ENCODE results near the gene MLLT6.

The MLLT6 gene

GRCh38 chr17:38745545-38745944, 40.5 kb downstream of the MLLT6 start:
- DNase-seq = no peak

- no peak for DNase-seq
Measured at GRCh38 chr17:38746004-38746848, 41.2 kb downstream of the MLLT6 start.

- no peak for DNase-seq
Measured at GRCh38 chr17:38746849-38747462, 41.9 kb downstream of the MLLT6 start.

- peak in 1 of 2 experiments; percentile 21 for DNase-seq
Measured at GRCh38 chr17:38747463-38748148, 42.5 kb downstream of the MLLT6 start.

GRCh38 chr17:38748149-38748891, 43.2 kb downstream of the MLLT6 start, which contains the start of gene PCGF2:
Gene PCGF2 (minus strand): TSS chr17:38748336. CDS start chr17:38740402, 7,934 bp downstream.
- DNase-seq = peak; percentile 57 to 84

DNA sequence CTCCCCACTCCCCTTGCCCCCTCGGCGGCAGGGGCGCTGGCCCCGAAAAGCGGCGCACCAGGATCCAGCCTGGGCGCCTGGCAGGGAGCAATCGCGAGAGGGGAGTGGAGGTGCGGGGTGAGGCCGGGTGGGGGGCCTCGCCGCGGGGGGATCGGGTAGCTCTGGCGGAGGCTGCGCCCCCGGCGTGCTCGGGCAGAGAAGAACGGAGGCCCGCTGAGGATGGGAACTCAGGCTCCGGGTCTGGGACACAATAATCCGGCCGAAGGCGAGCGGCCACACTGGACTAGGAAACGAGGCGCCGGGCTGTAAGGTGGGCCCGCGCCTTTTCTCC, 43.8 kb downstream of the MLLT6 start:
- no peak for DNase-seq

- peak; percentile 79 to 87 for DNase-seq
Measured at GRCh38 chr17:38749223-38750043, 44.4 kb downstream of the MLLT6 start.

- no peak for DNase-seq
Measured at GRCh38 chr17:38750044-38750311, 44.9 kb downstream of the MLLT6 start.

DNA sequence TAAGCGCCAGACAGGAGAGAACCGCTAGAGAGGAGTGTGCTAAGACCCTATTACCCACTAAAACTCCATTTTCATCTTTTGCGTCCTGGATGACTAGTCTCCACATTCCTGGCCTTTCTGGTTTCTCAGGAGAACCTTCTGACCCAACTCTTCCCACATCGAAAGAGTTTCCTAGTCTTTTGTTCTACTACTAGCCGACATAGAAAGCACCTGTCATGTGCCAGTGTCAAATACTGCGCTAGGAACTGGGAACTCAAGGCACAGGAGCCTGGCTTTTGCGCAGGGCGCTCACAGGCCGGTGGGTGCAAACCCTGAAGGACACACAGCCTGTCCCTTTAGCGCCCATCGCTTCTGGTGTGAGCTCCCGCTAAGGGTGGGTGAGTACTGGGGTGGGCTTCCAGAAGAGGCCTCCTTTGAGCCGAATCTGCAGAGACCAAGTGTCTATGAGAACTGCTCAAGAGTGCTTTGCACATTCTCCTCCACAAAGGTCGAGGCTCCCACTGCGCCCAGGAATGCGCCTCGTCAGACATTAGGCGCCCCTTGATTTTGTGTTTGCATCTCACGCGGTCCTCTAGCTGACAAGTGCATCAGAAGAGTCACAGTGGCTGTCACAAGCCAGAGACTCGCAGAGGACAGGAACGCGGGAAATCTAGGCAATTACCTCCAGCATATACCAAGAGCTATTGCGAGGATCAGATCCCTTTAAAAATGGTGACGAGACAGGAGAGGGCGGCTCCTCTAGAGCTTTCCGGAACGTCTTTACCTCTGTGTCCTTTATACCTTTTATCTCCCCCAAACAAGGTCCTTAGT, 45.4 kb downstream of the MLLT6 start:
- DNase-seq = peak in 1 of 2 experiments; percentile 71

DNA sequence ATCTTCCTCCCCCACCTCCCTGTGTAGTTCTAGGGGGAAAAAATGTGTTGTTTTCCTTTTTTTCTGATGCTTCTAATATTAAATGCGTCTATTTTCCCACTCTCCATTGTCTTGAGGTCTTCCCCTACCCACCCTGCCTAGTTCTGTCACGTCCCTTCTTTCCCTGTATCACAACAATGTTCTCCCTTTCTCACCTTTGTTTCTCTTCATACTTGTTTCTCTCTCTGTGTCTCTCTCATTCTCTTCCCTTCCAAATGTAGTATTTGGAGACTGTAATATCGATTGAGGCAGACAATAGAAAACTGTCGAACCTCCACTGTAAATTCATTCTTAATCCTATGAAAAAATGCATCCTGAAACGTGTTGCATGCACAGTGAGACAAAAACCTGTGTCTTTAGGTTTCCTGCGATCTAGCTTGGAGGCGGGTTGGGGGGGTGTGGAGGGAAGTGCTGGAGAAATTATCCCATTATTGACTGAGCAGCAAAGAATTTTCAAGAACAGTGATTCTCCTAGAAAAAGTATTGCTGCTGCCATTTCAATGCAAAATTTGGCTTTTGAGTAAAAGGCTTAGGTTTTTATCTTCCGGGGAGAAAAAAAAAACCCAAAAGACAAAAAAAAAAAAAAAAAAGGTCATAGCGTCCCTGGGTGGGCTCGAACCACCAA, 46.2 kb downstream of the MLLT6 start:
- DNase-seq = peak in 1 of 2 experiments; percentile 54

GRCh38 chr17:38751808-38752307, 46.8 kb downstream of the MLLT6 start:
- peak; percentile 65 to 81 for DNase-seq

- peak; percentile 97 to 100 for DNase-seq
Measured at GRCh38 chr17:38752308-38753070, 47.4 kb downstream of the MLLT6 start, which contains the start of gene PSMB3. Gene PSMB3 (plus strand): TSS chr17:38752741. CDS start chr17:38752827, 86 bp downstream.

- DNase-seq = no peak
Measured at GRCh38 chr17:38753071-38753506, 48.0 kb downstream of the MLLT6 start.

DNA sequence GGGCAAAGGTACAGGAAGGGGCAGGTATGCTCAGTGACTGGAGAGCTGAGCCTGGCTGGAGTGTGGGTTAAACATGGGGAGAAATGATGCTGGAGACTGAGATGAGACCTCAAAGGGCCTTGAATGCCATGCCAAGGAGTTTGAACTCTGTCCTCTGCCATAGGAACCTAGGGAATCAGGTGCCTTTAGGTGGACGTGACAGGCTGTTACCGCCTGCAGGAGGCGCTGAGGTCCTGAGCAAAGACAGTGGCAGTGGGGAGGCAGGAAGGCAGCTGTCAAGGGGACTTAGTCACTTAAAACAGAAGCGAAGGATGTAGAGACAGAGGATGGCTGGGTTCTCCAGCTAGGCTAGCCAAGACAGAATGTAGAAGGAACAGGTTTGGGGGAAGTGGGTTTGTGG, 56.5 kb downstream of the MLLT6 start:
- peak in 1 of 2 experiments; percentile 27 for DNase-seq

DNA sequence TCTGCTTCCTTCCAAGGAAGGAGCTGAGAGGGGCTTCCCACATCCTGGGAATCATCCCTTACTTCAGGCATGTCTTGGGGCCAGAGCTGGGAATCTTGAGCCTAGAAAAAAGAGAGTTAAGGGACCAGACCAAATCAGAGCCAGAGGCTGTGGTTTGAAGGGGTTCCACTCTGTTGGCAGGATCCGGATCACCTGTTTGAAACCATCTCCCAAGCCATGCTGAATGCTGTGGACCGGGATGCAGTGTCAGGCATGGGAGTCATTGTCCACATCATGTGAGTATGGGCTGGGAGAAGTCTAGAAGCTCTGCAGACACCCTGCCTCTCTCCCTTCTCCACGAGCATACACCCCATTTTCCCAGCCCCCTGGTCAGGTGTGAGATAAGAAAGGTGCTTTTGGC, 57.2 kb downstream of the MLLT6 start:
- no peak for DNase-seq

- DNase-seq = no peak
Measured at GRCh38 chr17:38766341-38766740, 61.3 kb downstream of the MLLT6 start.

DNA sequence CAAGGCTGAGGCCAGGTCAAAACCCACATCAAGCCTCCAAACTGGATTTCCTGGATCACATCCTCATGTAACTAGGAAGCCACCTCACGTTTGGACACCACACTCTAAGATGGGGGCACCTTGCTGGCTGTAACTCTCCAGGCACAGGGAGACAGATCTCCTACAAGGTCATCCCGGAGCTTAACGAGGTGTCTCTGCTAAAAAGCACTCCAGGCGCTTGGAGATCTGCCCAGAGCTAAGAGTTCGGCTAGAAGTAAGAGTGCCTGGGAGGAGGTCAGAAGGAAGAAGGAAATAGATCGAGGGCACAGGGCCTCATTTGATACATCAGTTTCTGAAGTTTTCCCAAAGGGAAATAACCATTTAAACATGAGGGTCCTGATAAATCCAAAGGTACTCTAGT, 63.3 kb downstream of the MLLT6 start:
- no peak for DNase-seq

GRCh38 chr17:38773258-38773657, 68.2 kb downstream of the MLLT6 start:
- no peak for DNase-seq

- no peak for DNase-seq
Measured at GRCh38 chr17:38777641-38778250, 72.7 kb downstream of the MLLT6 start.
